PC-9 (cell line): Measurements from ENCODE around the gene SCRN2.

Experiments used
- EZH2 ChIP-seq: fragments of 200-600 bp; sonication (generic); IDR thresholded peaks from 2 replicates; pipeline ENCODE4 v1.8.0; 2017; ENCODE audit warnings: antibody characterized with exemption, low read depth
- TF ChIP-seq, protein P1 (sequence below): fragments of 200-600 bp; sonication (generic); conservative IDR thresholded peaks from 2 replicates; pipeline ENCODE4 v1.6.1; 2017; ENCODE audit warnings: mixed run types, antibody characterized with exemption, mild to moderate bottlenecking, moderate library complexity

DNA sequence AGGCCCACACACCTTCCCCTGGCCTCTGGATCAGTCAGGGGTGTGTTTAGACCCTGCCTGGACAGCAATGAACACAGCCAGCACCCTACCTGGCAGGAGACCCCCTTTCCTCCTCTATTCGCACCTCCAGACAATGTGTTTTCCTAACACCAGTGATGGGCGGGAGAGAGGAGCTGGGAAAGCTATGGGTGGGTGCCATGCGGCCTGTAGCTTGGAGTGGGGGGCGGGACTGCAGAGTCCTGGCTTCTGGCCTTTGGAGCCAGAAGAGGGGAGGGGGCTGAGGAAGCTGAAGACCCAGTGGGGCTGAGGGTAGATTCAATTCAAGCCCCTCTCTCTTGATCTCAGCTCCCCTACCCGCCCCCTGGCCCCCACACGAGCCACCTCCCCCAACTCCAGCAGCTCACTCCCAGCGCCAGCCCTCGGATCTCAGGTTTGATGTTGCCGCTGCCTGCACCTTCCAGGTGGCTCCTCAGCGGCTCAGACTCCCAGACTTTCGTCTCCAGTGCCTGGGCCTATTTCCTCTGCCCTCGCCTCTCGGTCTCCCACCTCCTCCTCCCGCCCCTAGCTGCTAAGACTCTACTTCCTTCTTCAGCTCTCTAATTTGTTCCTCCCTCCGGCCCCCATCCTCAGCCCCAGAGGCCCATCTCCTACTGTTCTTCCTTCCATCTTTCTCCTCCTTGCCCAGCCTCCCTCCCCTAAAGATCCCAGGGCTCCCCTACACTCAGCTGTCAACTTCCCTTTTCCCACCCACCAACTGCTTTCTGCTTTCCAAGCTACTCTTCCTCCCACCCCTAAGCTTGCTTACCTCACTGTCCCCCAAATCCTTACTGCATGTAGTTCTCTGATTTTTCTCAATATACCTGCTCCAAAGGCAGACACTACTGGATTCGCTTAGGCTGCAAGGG is 16.7 kb upstream of the SCRN2 start:
- TF ChIP-seq, protein P1, sequence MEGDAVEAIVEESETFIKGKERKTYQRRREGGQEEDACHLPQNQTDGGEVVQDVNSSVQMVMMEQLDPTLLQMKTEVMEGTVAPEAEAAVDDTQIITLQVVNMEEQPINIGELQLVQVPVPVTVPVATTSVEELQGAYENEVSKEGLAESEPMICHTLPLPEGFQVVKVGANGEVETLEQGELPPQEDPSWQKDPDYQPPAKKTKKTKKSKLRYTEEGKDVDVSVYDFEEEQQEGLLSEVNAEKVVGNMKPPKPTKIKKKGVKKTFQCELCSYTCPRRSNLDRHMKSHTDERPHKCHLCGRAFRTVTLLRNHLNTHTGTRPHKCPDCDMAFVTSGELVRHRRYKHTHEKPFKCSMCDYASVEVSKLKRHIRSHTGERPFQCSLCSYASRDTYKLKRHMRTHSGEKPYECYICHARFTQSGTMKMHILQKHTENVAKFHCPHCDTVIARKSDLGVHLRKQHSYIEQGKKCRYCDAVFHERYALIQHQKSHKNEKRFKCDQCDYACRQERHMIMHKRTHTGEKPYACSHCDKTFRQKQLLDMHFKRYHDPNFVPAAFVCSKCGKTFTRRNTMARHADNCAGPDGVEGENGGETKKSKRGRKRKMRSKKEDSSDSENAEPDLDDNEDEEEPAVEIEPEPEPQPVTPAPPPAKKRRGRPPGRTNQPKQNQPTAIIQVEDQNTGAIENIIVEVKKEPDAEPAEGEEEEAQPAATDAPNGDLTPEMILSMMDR = no peak
- TF ChIP-seq EZH2 = no peak
